IMR-90 (cell line): ENCODE results near the gene MCM5. TPM values are rescaled to one million over a fixed set of nuclear protein-coding genes. Genes with fewer than 3 reads are reported as not detected.

Experiments used
- ATAC-seq: fragments of 200-7000 bp; cut with Tn5 transposase; 2 replicates; pipeline ENCODE4 v1.9.1; 2020; ENCODE audit warnings: low read depth, mild to moderate bottlenecking, moderate library complexity
- BruUV-seq: library from RNA; stranded (reverse); fragments of 400-500 nt; replicated peaks from 2 replicates; lab custom pipeline; 2021; lab: Mats Ljungman, UMichigan
- CTCF ChIA-PET: fragments of 300-600 bp; formaldehyde crosslinking; extraction: SDS; loops from one replicate; lab custom pipeline; 2021; ENCODE audit warnings: antibody characterized with exemption; lab: Yijun Ruan, JAX
- POLR2A ChIA-PET: fragments of 300-600 bp; sonication (Branson Sonifier 250); formaldehyde crosslinking; loops from one replicate; lab custom pipeline; 2022; ENCODE audit warnings: antibody characterized with exemption; ENCODE audit not compliant: unreplicated experiment; lab: Charles Lee
- DNase-seq: peaks from one replicate; pipeline ENCODE4 v3.0.0; 2013
- H2AFZ ChIP-seq: replicated peaks from 2 replicates; pipeline ENCODE3; 2013; ENCODE audit warnings: low read length, mild to moderate bottlenecking; ENCODE audit not compliant: poor library complexity
- H2AK5ac ChIP-seq: 2 replicates; pipeline ENCODE4 v1.6.1; 2013; ENCODE audit warnings: low read depth, low read length, inconsistent platforms
- H2AK9ac ChIP-seq: replicated peaks from 2 replicates; pipeline ENCODE3; 2013; ENCODE audit warnings: mild to moderate bottlenecking, low read depth, low read length, moderate library complexity; ENCODE audit not compliant: poor library complexity
- H2BK120ac ChIP-seq: 2 replicates; pipeline ENCODE4 v1.6.1; 2013; ENCODE audit warnings: low read depth, low read length, inconsistent platforms
- H2BK15ac ChIP-seq: 3 replicates; pipeline ENCODE4 v1.6.1; 2013; ENCODE audit warnings: low read depth, low read length, inconsistent platforms
- H2BK20ac ChIP-seq: 2 replicates; pipeline ENCODE4 v1.6.1; 2013; ENCODE audit warnings: low read depth, mild to moderate bottlenecking, inconsistent platforms, low read length, moderate library complexity
- H2BK5ac ChIP-seq: 2 replicates; pipeline ENCODE4 v1.6.1; 2013; ENCODE audit warnings: mild to moderate bottlenecking, low read depth, low read length, inconsistent platforms; ENCODE audit not compliant: poor library complexity, severe bottlenecking
- H3K14ac ChIP-seq: replicated peaks from 2 replicates; pipeline ENCODE4 v1.6.1; 2013; ENCODE audit warnings: low read depth, low read length, inconsistent platforms
- H3K18ac ChIP-seq: 2 replicates; pipeline ENCODE4 v1.6.1; 2013; ENCODE audit warnings: low read depth, low read length, control low read depth
- H3K23ac ChIP-seq: 2 replicates; pipeline ENCODE4 v1.6.1; 2013; ENCODE audit warnings: low read depth, low read length, inconsistent platforms
- H3K27ac ChIP-seq: 2 replicates; pipeline ENCODE4 v1.5.1; 2013; ENCODE audit warnings: mild to moderate bottlenecking, control low read depth, low read length; ENCODE audit not compliant: insufficient read depth
- H3K27me3 ChIP-seq: 2 replicates; pipeline ENCODE4 v1.6.1; 2013; ENCODE audit warnings: low read length; ENCODE audit not compliant: control insufficient read depth, insufficient read depth
- H3K36me3 ChIP-seq: 2 replicates; pipeline ENCODE4 v1.6.1; 2013; ENCODE audit warnings: low read length, mixed read lengths; ENCODE audit not compliant: control insufficient read depth, insufficient read depth
- H3K4ac ChIP-seq: 2 replicates; pipeline ENCODE4 v1.6.1; 2013; ENCODE audit warnings: low read depth, low read length, inconsistent platforms
- H3K4me1 ChIP-seq: 2 replicates; pipeline ENCODE4 v1.6.1; 2013; ENCODE audit warnings: low read length, mixed read lengths; ENCODE audit not compliant: control insufficient read depth, insufficient read depth
- H3K4me2 ChIP-seq: 2 replicates; pipeline ENCODE4 v1.6.1; 2013; ENCODE audit warnings: low read depth, mild to moderate bottlenecking, control low read depth, low read length, moderate library complexity
- H3K4me3 ChIP-seq: 2 replicates; pipeline ENCODE4 v1.5.1; 2013; ENCODE audit warnings: low read depth, mild to moderate bottlenecking, control low read depth, low read length, moderate library complexity; ENCODE audit not compliant: insufficient read depth
- H3K56ac ChIP-seq: 2 replicates; pipeline ENCODE4 v1.6.1; 2013; ENCODE audit warnings: low read length, inconsistent platforms; ENCODE audit not compliant: insufficient read depth; ENCODE audit errors: extremely low read depth
- H3K79me1 ChIP-seq, 2 experiments: 2 replicates each; pipeline ENCODE4 v1.6.1; 2013; ENCODE audit warnings: low read length in 2 of 2, inconsistent platforms in 1 of 2, low read depth in 1 of 2
- H3K9ac ChIP-seq: 2 replicates; pipeline ENCODE4 v1.6.1; 2013; ENCODE audit warnings: low read depth, low read length, control low read depth
- H3K9me1 ChIP-seq: 2 replicates; pipeline ENCODE4 v1.6.1; 2013; ENCODE audit warnings: low read length, inconsistent platforms; ENCODE audit not compliant: insufficient read depth
- H3K9me3 ChIP-seq: 2 replicates; pipeline ENCODE4 v1.6.1; 2013; ENCODE audit warnings: low read length; ENCODE audit not compliant: control insufficient read depth, insufficient read depth
- H4K20me1 ChIP-seq: 2 replicates; pipeline ENCODE4 v1.6.1; 2013; ENCODE audit warnings: low read length, inconsistent platforms; ENCODE audit not compliant: insufficient read depth
- H4K5ac ChIP-seq: 2 replicates; pipeline ENCODE4 v1.6.1; 2013; ENCODE audit warnings: mild to moderate bottlenecking, low read depth, low read length, control low read depth
- H4K8ac ChIP-seq, 2 experiments: 2 replicates each; pipeline ENCODE4 v1.6.1; 2013; ENCODE audit warnings: low read depth in 2 of 2, low read length in 2 of 2, control low read depth in 1 of 2, inconsistent platforms in 1 of 2
- H4K91ac ChIP-seq: 2 replicates; pipeline ENCODE4 v1.6.1; 2013; ENCODE audit warnings: low read depth, low read length, inconsistent platforms; ENCODE audit not compliant: insufficient read depth
- MAFK ChIP-seq: IDR thresholded peaks from 2 replicates; pipeline ENCODE4 v1.6.1; 2012; ENCODE audit warnings: low read depth, low read length, improper control_type of control experiment
- MAZ ChIP-seq: IDR thresholded peaks from 2 replicates; pipeline ENCODE4 v1.6.1; 2012; ENCODE audit warnings: low read depth, mild to moderate bottlenecking, low read length, improper control_type of control experiment, moderate library complexity, borderline replicate concordance
- USF2 ChIP-seq: fragments of 150-350 bp; IDR thresholded peaks from 2 replicates; pipeline ENCODE4 v1.6.1; 2017; ENCODE audit warnings: mild to moderate bottlenecking, antibody characterized with exemption, low read length, low read depth
- WGBS, 2 experiments: methylation state at CpG; one replicate each; pipeline versions ENCODE4 v1.1.5 to v1.1.7; 2013; ENCODE audit warnings: missing lambda C conversion rate in 2 of 2; ENCODE audit not compliant: insufficient read length in 1 of 2; ENCODE audit errors: extremely low coverage in 2 of 2; 5-methylcytosine and 5-hydroxymethylcytosine counted together
- dilution Hi-C: fragments of 300-500 bp; cut with HindIII; formaldehyde crosslinking; loops from one replicate; pipeline ENCODE4 v1.14.3; 2018; ENCODE audit warnings: low sequenced_read_pairs; ENCODE audit not compliant: unreplicated experiment
- in situ Hi-C: fragments of 300-500 bp; cut with MboI; formaldehyde crosslinking; loops from 3 replicates; pipeline ENCODE4 v1.14.3; 2019; ENCODE audit warnings: low sequenced_read_pairs, inconsistent platforms, mixed read lengths
- intact Hi-C: fragments of 100-400 bp; cut with micrococcal nuclease; formaldehyde crosslinking; loops from 2 replicates; pipeline ENCODE4 v1.10.0; 2022
- polyA plus RNA-seq, 3 experiments: library from polyadenylated mRNA; depleted of rRNA; stranded (reverse); fragments of >200 nt; gene quantifications; 2 replicates each; pipeline ENCODE4 v1.2.3, GENCODE V29; 2012; ENCODE audit warnings: low replicate concordance in 1 of 3
- total RNA-seq: library from RNA; depleted of rRNA; stranded (reverse); fragments of >200 nt; gene quantifications from 2 replicates; pipeline ENCODE4 v1.2.3, GENCODE V29; 2012

The MCM5 gene
- total and polyA plus RNA-seq, 2 of the 4 experiments (the other 2 are of a cell fraction), result 43.0 to 58.6 TPM

DNA sequence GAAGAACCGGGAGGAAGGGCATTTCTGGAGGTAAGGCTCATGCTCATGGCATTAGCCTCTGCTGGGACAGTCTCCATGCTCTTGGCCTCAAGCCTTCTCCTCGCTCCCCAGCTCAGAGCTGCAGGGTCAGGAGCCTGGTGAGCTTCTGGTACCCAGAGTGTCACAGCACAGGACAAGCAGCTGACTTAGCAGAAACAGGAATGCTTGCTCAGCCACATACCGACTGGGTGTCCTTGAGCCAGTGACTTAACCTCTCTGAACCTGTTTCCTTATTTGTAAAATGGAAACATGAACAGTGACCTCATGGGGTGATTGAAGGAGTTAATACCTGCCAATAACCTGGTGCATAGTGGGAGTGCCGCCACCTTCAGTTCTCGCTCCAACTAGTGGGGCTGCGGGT, 72.5 kb downstream of the MCM5 start:
- POLR2A ChIA-PET, result no interaction called here

More for the DNA sequence above, 72.5 kb downstream of the MCM5 start:
- H3K9me1 ChIP-seq, result peaks cover 3% of the 10 kb centered on the region; the same call in 1 of the 2 replicates
- WGBS, 2 experiments, result 97% methylated on average over 4 of the region's 6 CpGs; no CpG with 5 or more reads in 1 of the 2 experiments
- no peak for ATAC-seq
- no peak for TF ChIP-seq USF2
- 0 out of 2 replicates have a peak, but pooled peaks have one; percentile 22 for TF ChIP-seq MAFK
- no peak for TF ChIP-seq MAZ
- H3K14ac ChIP-seq, result peak overlapping the region; percentile 54; the same call in 1 of the 2 replicates
- intact Hi-C loops (no loop called here), dilution Hi-C loops (no loop called here), in situ Hi-C loops (no loop called here)
- H3K4ac ChIP-seq, result no peak overlapping the region
- no peaks in the 10 kb centered on the region for H3K36me3 ChIP-seq
- H3K4me2 ChIP-seq, result no peak overlapping the region
- no peaks in the 10 kb centered on the region for H3K79me1 ChIP-seq
- no TSS peak for BruUV-seq
- no peak overlapping the region for H3K4me3 ChIP-seq
- no peak overlapping the region for H3K27ac ChIP-seq
- H2AK5ac ChIP-seq, result peak overlapping the region; percentile 33; the same call in 1 of the 2 replicates
- H4K5ac ChIP-seq, result no peak overlapping the region
- H3K56ac ChIP-seq, result no peak overlapping the region
- CTCF ChIA-PET, result interaction anchor here (0.6 kb wide), 1 partner anchor 115 kb away, joined by 3 read pairs; no protein-coding TSS in a partner anchor
- no peak overlapping the region for H4K8ac ChIP-seq
- H4K91ac ChIP-seq, result no peak overlapping the region; the same call in 1 of the 2 replicates
- no peaks in the 10 kb centered on the region for H3K27me3 ChIP-seq
- no peak overlapping the region for H2AFZ ChIP-seq
- peak overlapping the region; percentile 29; the same call in 1 of the 3 replicates for H2BK15ac ChIP-seq
- no peak overlapping the region for H3K18ac ChIP-seq
- H2BK20ac ChIP-seq, result no peak overlapping the region
- H2BK5ac ChIP-seq, result no peak overlapping the region
- H3K9ac ChIP-seq, result no peak overlapping the region
- peaks cover 9% of the 10 kb centered on the region for H3K4me1 ChIP-seq
- H3K23ac ChIP-seq, result no peak overlapping the region
- no peaks in the 10 kb centered on the region for H3K9me3 ChIP-seq
- H4K20me1 ChIP-seq, result no peaks in the 10 kb centered on the region
- no peak overlapping the region for H2AK9ac ChIP-seq
- H2BK120ac ChIP-seq, result no peak overlapping the region
- DNase-seq, result no peak
